ENCODE results near the gene CALHM6.

The CALHM6 gene

DNA sequence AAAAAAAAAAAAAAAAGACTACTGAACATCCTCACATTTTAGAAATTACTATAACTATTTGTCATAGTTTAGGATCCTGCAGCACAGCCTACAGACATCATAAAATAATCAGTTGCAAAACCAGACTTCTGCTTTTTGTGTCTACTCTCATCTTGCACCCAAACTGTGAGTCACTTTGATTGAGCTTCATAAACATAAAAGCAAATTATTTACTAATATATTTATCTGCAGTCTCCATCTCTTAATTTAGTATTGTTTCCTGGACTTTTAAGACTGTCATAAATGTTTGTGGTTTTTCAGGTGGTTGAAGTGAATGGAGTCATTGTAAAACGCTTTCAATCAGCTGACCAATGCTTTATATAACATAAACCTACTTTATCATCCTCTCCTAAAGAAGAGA lies 14.8 kb upstream of the CALHM6 start:
- DNase-seq = no peak

- no peak for DNase-seq
These were observed 14.1 kb upstream of the CALHM6 start for GRCh38 chr6:116447052-116447451.

GRCh38 chr6:116447496-116448011 lies 13.6 kb upstream of the CALHM6 start:
- no peak for DNase-seq

DNA sequence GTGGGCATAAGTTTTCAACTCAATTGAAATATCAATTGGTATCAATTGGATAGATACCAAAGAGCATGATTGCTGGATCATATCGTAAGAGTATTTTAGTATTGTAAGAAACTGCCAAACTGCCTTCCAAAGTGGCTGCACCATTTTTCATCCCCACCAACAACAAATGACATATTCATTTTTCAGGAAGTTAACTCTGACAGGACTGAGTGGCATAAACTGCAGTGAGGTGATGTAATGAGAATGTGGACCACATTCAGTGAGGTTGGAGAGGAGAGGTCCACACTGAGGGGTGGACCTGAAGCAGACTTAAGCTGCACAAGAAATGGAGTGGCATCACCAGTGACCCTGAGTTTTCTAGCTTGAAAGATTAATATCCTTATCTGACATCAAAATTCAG lies 11.6 kb upstream of the CALHM6 start:
- DNase-seq = no peak

DNA sequence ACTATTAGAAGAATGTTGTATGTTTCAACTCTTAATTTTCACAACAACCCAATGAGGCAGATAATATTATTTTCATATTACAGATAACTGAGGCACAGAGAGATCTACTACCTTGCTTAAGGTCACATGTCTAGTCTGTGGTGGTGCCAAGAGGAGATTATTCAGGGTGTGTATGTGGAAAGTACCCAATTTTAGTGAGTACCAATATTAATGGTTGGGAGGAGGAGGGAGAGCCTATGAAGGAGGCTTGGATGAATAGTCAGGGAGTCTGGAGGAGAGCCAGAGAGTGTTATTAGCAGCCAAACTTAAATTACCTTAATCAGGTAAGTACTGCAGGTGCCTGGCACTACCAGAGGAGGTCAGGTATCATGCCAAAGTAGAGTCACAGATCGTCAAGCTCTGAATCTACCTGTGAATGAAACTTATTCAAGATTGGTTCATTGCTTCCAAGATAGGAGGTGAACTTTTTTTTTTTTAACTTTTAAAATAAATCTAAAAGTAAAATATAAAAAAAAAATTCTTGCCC lies 10.9 kb upstream of the CALHM6 start:
- no peak for DNase-seq

DNA sequence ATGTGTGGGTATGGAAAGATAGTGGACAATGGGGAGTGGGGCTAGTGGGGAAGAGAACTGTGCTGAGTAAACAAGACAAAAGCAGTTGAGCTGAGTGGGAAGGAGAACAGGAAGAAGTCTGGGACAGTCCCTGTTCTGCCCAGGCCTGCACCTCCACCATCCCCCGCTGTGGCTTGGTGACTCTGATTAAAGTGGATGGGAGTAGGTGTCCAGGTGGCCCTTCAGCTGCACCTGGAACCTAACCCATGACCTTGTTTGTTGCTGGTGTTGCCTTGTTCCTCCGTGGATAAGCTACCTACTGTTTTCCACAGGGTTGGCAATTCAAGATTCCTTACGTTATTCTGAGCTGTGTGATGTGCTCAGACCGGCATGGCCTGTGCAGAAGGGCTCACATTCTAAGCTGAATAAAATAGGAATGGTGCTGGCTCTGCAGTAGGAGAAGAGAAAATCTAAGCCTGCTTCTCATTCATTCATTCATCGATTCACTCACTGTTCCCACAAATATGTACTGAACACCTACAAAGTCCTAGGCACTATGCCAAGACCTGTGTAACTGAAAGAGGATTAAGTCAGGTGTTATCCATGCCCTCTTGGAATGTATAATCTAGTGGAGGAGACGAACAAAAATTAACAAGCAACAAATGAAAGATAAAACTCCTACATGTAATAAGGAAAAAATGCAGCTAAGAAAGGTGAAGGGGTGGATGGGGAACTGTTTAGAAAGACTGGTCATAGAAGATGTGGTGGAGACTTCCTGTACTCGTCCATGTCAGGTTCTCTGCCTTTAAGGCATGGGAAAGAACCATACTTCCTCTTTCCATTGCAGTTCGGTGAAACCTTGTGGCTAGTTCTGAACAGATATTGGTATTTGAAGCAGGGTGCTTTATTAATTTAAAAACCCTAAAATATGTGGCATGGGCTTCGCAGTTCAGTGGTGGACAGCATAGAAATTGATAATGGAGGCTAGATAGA lies 10.1 kb upstream of the CALHM6 start:
- no peak for DNase-seq

DNA sequence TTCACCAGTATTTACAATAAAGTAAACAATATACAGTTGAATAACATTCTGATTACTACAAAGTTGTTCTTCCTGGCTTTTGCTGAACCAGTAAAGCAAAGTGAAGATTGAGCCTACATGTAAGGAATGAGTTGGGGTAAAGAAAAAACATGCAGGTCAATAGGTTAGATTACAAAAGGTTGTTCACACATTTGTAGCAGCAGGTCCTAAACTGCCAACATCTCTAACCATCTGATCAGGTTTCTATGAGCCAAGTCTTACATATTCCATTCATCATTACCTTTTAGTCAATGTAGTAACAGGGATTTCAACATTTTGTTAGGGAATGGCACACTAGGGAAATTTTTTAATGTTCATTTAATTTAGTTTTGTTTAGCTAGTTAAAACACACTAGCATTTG lies 9.3 kb upstream of the CALHM6 start:
- no peak for DNase-seq

GRCh38 chr6:116452531-116452930 lies 8.6 kb upstream of the CALHM6 start:
- DNase-seq = no peak

DNA sequence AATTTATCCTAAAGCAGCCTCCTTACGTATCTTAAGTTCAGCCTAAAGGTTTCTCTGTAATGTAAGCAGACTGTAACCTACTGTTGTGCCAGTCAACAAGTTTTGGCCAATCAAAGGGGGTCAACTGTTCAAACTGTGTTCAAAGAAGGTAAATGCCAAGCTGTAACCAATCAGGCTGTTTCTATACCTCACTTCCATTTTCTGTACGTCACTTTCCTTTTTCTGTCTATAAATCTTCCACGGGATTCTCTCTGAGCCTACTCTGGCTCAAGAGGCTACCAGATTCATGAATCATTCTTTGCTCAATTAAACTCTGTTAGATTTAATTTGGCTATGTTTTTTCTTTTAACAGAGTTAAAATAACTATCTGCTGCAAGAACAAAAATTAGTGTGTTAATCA lies 5.1 kb upstream of the CALHM6 start:
- DNase-seq = no peak

GRCh38 chr6:116456927-116457326 lies 4.2 kb upstream of the CALHM6 start:
- no peak for DNase-seq

- no peak for DNase-seq
These were observed 2.9 kb upstream of the CALHM6 start for GRCh38 chr6:116458264-116458663.

DNA sequence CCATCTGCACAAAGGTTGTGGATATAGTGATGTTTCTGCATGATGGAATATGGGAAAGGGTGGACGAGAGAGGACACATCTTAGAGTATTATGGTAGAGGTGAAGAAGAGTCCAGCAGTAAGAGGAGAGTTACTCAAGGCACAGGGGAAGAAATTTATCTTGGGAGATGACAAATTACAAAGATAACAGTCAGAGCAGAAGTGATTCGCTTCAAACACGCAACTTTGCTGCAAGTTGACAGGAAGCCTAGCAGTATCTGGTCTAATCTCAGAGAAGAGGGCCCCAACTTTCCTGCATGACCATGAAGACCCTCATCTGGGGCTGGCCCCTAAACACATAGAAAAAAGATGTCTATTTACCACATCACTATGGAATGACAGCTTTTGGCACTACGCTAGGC lies 1.2 kb upstream of the CALHM6 start:
- DNase-seq = no peak

DNA sequence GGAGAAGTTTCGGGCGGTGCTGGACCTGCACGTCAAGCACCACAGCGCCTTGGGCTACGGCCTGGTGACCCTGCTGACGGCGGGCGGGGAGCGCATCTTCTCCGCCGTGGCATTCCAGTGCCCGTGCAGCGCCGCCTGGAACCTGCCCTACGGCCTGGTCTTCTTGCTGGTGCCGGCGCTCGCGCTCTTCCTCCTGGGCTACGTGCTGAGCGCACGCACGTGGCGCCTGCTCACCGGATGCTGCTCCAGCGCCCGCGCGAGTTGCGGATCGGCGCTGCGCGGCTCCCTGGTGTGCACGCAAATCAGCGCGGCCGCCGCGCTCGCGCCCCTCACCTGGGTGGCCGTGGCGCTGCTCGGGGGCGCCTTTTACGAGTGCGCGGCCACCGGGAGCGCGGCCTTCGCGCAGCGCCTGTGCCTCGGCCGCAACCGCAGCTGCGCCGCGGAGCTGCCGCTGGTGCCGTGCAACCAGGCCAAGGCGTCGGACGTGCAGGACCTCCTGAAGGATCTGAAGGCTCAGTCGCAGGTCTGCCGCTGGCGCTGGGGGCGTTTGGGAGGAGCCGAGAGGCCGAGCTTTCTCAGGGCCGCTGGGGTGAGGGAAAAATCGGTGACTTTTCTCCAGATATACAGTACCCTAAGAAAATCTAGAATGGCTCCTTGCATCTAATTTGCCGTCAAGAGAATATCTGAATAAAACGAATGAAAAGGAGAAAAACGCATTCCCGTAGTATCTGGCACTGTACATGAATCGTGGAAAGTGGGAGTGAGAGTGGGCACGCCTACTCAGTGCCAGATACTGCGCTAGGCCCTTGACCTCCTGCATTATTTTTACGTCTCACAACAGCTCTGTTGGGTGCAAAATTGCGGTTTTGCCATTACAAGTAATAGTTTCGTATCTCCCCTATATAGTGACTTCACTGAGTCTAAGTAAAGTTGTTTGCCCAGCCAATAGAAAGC lies 1.0 kb downstream of the CALHM6 start:
- DNase-seq = peak; percentile 31

DNA sequence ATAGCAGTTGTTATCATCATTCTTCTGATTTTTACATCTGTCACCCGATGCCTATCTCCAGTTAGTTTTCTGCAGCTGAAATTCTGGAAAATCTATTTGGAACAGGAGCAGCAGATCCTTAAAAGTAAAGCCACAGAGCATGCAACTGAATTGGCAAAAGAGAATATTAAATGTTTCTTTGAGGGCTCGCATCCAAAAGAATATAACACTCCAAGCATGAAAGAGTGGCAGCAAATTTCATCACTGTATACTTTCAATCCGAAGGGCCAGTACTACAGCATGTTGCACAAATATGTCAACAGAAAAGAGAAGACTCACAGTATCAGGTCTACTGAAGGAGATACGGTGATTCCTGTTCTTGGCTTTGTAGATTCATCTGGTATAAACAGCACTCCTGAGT lies 2.1 kb downstream of the CALHM6 start:
- DNase-seq = no peak

GRCh38 chr6:116465246-116465645 lies 4.1 kb downstream of the CALHM6 start:
- no peak for DNase-seq

DNA sequence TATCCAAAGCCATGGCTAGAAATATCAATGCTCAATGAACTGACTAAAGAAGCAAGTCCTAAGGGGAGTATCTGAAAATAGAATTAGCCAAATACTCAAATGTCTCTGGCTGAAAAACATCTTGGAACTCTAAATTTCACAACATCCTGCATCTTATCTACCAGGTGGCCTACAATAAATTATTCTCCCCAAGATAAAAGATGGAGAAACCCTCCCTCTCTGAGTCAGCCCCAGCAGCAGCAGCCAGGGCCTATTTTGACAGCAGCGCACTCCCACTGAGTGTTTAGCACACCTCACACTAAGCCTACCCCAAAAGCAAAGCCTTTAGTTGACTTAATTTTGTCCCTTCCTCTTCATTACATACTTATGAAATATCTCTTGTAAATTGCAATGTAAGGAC lies 5.9 kb downstream of the CALHM6 start:
- DNase-seq = no peak

DNA sequence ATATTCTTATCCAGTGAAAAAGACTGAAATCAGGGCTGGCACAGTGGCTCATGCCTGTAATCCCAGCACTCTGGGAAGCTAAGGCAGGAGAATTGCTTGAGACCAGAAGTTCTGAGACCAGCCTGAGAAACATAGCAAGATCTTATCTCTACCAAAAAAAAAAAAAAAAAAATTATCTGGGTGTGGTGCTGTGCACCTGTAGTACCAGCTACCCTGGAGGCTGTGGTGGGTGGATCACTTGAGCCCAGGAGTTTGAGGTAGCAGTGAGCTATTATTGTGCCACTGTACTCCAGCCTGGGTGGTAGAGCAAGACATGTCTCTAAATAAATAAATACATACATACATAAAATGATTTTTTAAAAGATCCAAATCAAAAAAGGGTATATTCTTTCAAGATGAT lies 6.3 kb downstream of the CALHM6 start:
- DNase-seq = no peak

GRCh38 chr6:116468293-116468692 lies 7.1 kb downstream of the CALHM6 start:
- no peak for DNase-seq

GRCh38 chr6:116471531-116471930 lies 10.4 kb downstream of the CALHM6 start:
- no peak for DNase-seq

GRCh38 chr6:116472706-116473105 lies 11.5 kb downstream of the CALHM6 start:
- DNase-seq = no peak

- DNase-seq = no peak
These were observed 14.0 kb downstream of the CALHM6 start for GRCh38 chr6:116475141-116475540.

DNA sequence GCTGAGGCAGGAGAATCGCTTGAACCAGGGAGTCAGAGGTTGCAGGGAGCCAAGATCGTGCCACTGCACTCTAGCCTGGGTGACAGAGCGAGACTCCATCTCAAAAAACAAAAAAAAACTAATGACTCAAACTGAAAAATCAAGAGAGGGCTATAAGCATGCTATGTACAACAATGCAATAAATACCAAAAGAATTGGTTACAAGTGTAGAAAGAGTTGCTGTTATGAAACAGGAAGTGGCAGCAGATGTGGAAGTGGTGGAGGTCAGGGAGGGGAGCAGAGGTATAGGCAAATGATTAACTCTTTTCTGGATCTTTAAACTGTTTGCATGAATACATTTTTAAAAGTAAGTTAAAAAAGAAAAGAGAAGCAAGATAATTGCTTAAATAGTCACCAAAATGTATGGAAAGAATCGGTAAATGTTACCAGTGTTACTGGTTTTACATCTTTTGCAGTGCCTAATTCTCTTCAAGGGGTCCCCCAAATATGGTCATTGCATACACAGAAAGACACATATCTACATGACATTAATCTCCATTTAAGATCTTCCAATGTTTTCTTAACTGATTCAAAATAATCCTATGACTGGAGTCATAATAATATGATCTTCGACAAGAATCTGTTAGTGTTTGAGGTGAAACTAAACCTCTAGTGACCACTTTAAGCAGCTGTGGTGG lies 15.0 kb downstream of the CALHM6 start:
- no peak for DNase-seq

DNA sequence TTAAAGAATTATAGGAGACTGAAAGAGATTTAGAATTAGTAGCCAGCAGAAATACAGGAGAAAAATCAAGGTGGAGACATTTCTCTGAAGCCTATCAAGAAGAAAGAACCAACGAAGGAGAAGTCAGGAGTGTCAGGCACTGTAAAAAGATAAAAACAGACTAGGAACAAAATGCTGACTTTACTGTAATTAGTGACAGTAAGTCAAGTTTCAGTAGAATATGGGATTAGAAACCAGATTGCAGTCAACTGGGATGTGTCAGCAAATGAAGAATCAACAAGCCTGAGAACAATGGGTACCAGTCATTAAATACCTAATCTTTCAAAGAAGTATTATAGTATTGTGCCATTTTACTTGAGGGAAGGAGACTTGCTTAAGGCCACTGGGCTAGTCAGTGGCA lies 21.6 kb downstream of the CALHM6 start:
- DNase-seq = no peak

All from NCI-H345 (cell line).